Trophoblast cell (in vitro differentiated cells and primary cell): ENCODE results near the gene NPHP4.

Experiments used
- DNase-seq, 2 donors: peaks; one replicate each; pipeline ENCODE4 v3.0.0-alpha.2; 2016
- H2AFZ ChIP-seq: 2 replicates; pipeline ENCODE4 v1.6.1; 2013; ENCODE audit warnings: low read length, moderate library complexity, mild to moderate bottlenecking; ENCODE audit not compliant: insufficient read depth, poor library complexity
- H2AK5ac ChIP-seq: 2 replicates; pipeline ENCODE4 v1.6.1; 2013; ENCODE audit warnings: mild to moderate bottlenecking, low read length
- H2BK120ac ChIP-seq: 2 replicates; pipeline ENCODE4 v1.6.1; 2013; ENCODE audit warnings: low read length, mild to moderate bottlenecking, moderate library complexity; ENCODE audit not compliant: insufficient read depth, poor library complexity
- H2BK12ac ChIP-seq: 2 replicates; pipeline ENCODE4 v1.6.1; 2013; ENCODE audit warnings: mild to moderate bottlenecking, low read length, moderate library complexity
- H2BK5ac ChIP-seq: 2 replicates; pipeline ENCODE4 v1.6.1; 2013; ENCODE audit warnings: low read length, low read depth, moderate library complexity, mild to moderate bottlenecking; ENCODE audit not compliant: poor library complexity
- H3K14ac ChIP-seq: 2 replicates; pipeline ENCODE4 v1.6.1; 2013; ENCODE audit warnings: mild to moderate bottlenecking, low read length
- H3K18ac ChIP-seq: 2 replicates; pipeline ENCODE4 v1.6.1; 2013; ENCODE audit warnings: mild to moderate bottlenecking, low read length
- H3K23ac ChIP-seq: 2 replicates; pipeline ENCODE4 v1.6.1; 2013; ENCODE audit warnings: low read length
- H3K27ac ChIP-seq: 2 replicates; pipeline ENCODE4 v1.5.1; 2013; ENCODE audit warnings: low read depth, mild to moderate bottlenecking, inconsistent platforms, low read length, moderate library complexity
- H3K27me3 ChIP-seq: 2 replicates; pipeline ENCODE4 v1.6.1; 2013; ENCODE audit warnings: inconsistent platforms, mild to moderate bottlenecking, low read length, moderate library complexity; ENCODE audit not compliant: insufficient read depth
- H3K36me3 ChIP-seq, 2 experiments: 1 replicate in 1 of 2; 2 replicates in 1 of 2; pipeline ENCODE4 v1.6.1; 2013; ENCODE audit warnings: low read length in 2 of 2, mild to moderate bottlenecking in 2 of 2, moderate library complexity in 1 of 2; ENCODE audit not compliant: insufficient read depth in 2 of 2, control insufficient read depth in 1 of 2
- H3K4ac ChIP-seq: 2 replicates; pipeline ENCODE4 v1.6.1; 2013; ENCODE audit warnings: low read depth, mild to moderate bottlenecking, low read length, moderate library complexity
- H3K4me1 ChIP-seq, 2 experiments: 1 replicate in 1 of 2; 2 replicates in 1 of 2; pipeline ENCODE4 v1.6.1; 2013; ENCODE audit warnings: low read length in 2 of 2, mild to moderate bottlenecking in 2 of 2, moderate library complexity in 1 of 2; ENCODE audit not compliant: insufficient read depth in 2 of 2, control insufficient read depth in 1 of 2
- H3K4me2 ChIP-seq: 2 replicates; pipeline ENCODE4 v1.6.1; 2013; ENCODE audit warnings: inconsistent platforms, mild to moderate bottlenecking, low read length, moderate library complexity
- H3K4me3 ChIP-seq: 2 replicates; pipeline ENCODE4 v1.5.1; 2013; ENCODE audit warnings: mild to moderate bottlenecking, low read depth, low read length, inconsistent platforms
- H3K79me1 ChIP-seq: one replicate; pipeline ENCODE4 v1.6.1; 2013; ENCODE audit warnings: low read length
- H3K79me2 ChIP-seq: 2 replicates; pipeline ENCODE4 v1.6.1; 2013; ENCODE audit warnings: low read length, mild to moderate bottlenecking; ENCODE audit not compliant: control insufficient read depth, insufficient read depth, poor library complexity
- H3K9ac ChIP-seq: 2 replicates; pipeline ENCODE4 v1.6.1; 2013; ENCODE audit warnings: mild to moderate bottlenecking, low read length
- H3K9me3 ChIP-seq: 2 replicates; pipeline ENCODE4 v1.6.1; 2013; ENCODE audit warnings: low read depth, mild to moderate bottlenecking, control low read depth, inconsistent platforms, low read length; ENCODE audit not compliant: insufficient read depth
- H4K12ac ChIP-seq: 2 replicates; pipeline ENCODE4 v1.6.1; 2013; ENCODE audit warnings: low read depth, mild to moderate bottlenecking, low read length, moderate library complexity
- H4K8ac ChIP-seq: 2 replicates; pipeline ENCODE4 v1.6.1; 2013; ENCODE audit warnings: low read depth, mild to moderate bottlenecking, low read length, moderate library complexity
- H4K91ac ChIP-seq: one replicate; pipeline ENCODE4 v1.6.1; 2013; ENCODE audit warnings: low read depth, mild to moderate bottlenecking, low read length, moderate library complexity
- WGBS: extraction: QIAGEN DNeasy Blood & Tissue Kit; methylation state at CpG from one replicate; pipeline ENCODE4 v1.1.7; 2013; ENCODE audit warnings: missing lambda C conversion rate; ENCODE audit not compliant: insufficient read length, insufficient coverage; ENCODE audit errors: extremely low coverage; 5-methylcytosine and 5-hydroxymethylcytosine counted together

NPHP4 gene

DNA sequence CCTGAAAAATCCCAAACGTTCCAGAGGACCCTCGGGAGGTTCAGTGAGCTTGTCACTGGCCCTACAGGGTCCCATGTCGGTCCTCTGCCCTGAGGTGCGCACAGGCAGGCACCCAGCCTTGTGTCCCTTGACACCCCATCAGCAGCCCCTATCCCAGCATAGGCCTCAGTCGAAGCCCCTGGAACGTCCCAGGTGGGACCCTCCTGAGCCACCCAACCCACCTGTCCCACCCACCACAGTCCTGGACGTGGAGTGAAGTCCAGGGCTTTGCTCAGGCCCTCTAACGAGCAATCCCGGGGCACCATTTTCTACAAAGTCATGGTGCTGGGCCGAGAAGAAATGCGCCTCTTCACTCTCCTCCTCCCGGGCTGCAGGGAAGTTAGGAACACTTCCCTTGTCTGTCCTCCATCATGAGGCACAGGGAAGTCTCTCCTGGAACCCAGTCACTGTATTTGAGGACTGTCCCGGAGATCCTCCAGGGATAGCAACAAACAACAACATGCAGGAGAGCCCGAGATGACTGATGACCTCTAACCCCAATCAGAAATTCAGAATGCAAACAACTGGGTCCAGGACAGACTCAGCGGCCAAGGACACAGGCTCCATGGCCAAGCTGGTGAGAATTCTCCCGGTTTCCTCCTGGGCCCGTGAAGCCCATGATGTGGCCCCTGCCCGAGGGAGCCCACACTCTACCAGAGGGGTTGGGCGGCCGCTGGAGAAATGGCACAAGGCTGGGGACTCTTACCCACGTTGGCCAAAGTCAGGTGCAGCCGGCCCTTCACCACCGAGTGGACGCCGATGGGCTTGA, 105.5 kb downstream of the NPHP4 start:
- H3K18ac ChIP-seq: no peak overlapping the region
- H3K4me3 ChIP-seq: no peak overlapping the region
- H2AFZ ChIP-seq: no peak overlapping the region
- H3K79me2 ChIP-seq: no peaks in the 10 kb centered on the region
- peaks cover 5 to 10% of the 10 kb centered on the region in 2 experiments for H3K4me1 ChIP-seq
- no peak overlapping the region for H3K14ac ChIP-seq
- H4K8ac ChIP-seq: no peak overlapping the region
- H3K9ac ChIP-seq: no peak overlapping the region
- peaks cover 4% of the 10 kb centered on the region for H3K9me3 ChIP-seq
- H2BK120ac ChIP-seq: no peak overlapping the region
- DNase-seq: no peak
- H3K4ac ChIP-seq: no peak overlapping the region
- no peaks in the 10 kb centered on the region for H3K79me1 ChIP-seq
- WGBS: no CpG with 5 or more reads among the region's 25 CpGs
- no peak overlapping the region for H4K91ac ChIP-seq
- no peak overlapping the region for H2BK5ac ChIP-seq
- no peak overlapping the region for H4K12ac ChIP-seq
- no peak overlapping the region for H3K27ac ChIP-seq
- no peak overlapping the region for H2AK5ac ChIP-seq
- no peak overlapping the region for H3K4me2 ChIP-seq
- no peaks in the 10 kb centered on the region for H3K27me3 ChIP-seq
- no peaks in the 10 kb centered on the region for H3K36me3 ChIP-seq
- no peak overlapping the region for H2BK12ac ChIP-seq
- no peak overlapping the region for H3K23ac ChIP-seq

DNA sequence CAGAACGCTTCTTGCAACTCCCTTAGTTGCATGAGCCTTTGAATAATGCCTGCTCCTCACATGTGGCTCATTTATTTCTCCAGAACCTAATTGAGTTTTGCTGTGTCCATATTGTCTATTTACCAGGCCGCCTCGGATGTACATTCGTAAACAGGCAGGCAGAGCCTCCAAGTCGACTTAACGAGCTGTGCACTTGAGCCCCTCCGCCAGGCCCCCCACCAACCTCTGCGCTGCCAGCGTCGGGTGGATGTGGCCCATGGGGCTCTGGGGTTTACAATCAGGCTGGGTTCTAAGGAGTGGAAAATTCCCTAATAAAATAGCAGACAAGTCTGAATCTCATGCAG, 106.1 kb downstream of the NPHP4 start:
- H3K36me3 ChIP-seq: no peaks in the 10 kb centered on the region
- no peak overlapping the region for H2AK5ac ChIP-seq
- H3K14ac ChIP-seq: no peak overlapping the region
- H3K4ac ChIP-seq: no peak overlapping the region
- H3K4me2 ChIP-seq: no peak overlapping the region
- no peaks in the 10 kb centered on the region for H3K79me1 ChIP-seq
- peaks cover 4% of the 10 kb centered on the region for H3K9me3 ChIP-seq
- H2BK5ac ChIP-seq: no peak overlapping the region
- H3K27ac ChIP-seq: no peak overlapping the region
- H4K12ac ChIP-seq: no peak overlapping the region
- peaks cover 5 to 11% of the 10 kb centered on the region in 2 experiments for H3K4me1 ChIP-seq
- H3K18ac ChIP-seq: no peak overlapping the region
- no peak overlapping the region for H3K4me3 ChIP-seq
- no peak overlapping the region for H2BK12ac ChIP-seq
- no peaks in the 10 kb centered on the region for H3K79me2 ChIP-seq
- H2AFZ ChIP-seq: no peak overlapping the region
- H3K9ac ChIP-seq: no peak overlapping the region
- H3K23ac ChIP-seq: no peak overlapping the region
- no peaks in the 10 kb centered on the region for H3K27me3 ChIP-seq
- no peak for DNase-seq
- H4K8ac ChIP-seq: no peak overlapping the region
- H2BK120ac ChIP-seq: no peak overlapping the region
- no peak overlapping the region for H4K91ac ChIP-seq
- no CpG with 5 or more reads among the region's 10 CpGs for WGBS

DNA sequence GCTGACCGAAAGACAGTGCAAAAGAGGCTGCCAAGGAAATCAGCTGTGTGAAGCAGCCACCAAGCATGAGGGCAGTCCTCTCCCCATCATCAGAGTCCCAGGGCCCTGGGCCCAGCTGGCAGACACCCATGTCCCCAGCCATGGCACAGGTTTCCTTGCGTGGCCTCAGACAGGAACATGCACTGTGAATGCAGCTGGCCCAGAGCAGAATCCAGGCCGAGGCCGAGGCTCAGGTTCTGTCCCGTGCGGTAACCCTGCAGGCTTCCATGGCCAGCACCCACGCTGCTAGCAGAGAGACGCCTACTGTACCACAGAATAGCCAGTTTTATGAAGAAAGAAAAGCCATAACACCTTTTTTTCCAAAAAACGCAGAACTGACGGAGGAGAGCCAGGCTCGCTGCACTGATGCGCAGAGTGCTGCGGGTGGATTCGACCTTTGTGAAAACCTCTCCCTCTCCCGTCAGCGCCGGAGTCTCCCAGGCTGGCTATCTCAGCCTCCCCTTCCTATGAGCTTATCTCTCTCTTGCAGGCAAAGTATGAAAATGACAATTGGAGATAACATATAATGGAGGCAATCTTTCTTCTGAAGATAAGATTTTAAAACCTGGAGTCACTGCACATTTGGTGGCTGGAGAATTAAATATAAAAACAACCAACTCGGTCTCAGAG, 106.6 kb downstream of the NPHP4 start:
- H3K79me1 ChIP-seq: no peaks in the 10 kb centered on the region
- no peak overlapping the region for H2BK12ac ChIP-seq
- H4K91ac ChIP-seq: no peak overlapping the region
- H2BK5ac ChIP-seq: no peak overlapping the region
- H3K23ac ChIP-seq: no peak overlapping the region
- H2BK120ac ChIP-seq: no peak overlapping the region
- H3K18ac ChIP-seq: no peak overlapping the region
- H4K8ac ChIP-seq: no peak overlapping the region
- no peak overlapping the region for H3K27ac ChIP-seq
- H2AK5ac ChIP-seq: no peak overlapping the region
- H4K12ac ChIP-seq: no peak overlapping the region
- no CpG with 5 or more reads among the region's 18 CpGs for WGBS
- H3K4me2 ChIP-seq: no peak overlapping the region
- peak in 1 of 2 donors; percentile 2 for DNase-seq
- no peaks in the 10 kb centered on the region for H3K27me3 ChIP-seq
- H3K36me3 ChIP-seq: no peaks in the 10 kb centered on the region
- H3K14ac ChIP-seq: no peak overlapping the region
- H3K79me2 ChIP-seq: no peaks in the 10 kb centered on the region
- peaks cover 5 to 11% of the 10 kb centered on the region in 2 experiments for H3K4me1 ChIP-seq
- no peak overlapping the region for H3K9ac ChIP-seq
- H2AFZ ChIP-seq: no peak overlapping the region
- no peak overlapping the region for H3K4ac ChIP-seq
- H3K9me3 ChIP-seq: peaks cover 4% of the 10 kb centered on the region
- H3K4me3 ChIP-seq: no peak overlapping the region

DNA sequence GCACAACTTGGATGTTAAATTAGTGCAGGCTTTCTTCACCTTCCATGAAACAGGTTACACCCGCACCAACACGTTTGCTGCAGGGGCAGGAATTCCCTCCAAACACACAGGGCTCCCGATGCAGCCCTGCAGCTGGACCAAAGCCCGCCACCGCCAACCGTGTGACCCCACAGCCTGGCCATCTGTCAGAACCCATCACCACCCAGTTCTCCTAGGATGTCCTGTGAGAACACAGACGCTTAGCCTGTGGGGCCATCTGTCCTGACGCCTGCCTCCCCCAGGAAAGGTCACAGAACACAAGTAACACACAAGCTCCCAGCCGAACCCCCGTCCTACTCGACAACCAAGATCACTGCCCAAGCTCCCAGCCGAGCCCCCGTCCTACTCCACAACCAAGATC, 108.1 kb downstream of the NPHP4 start:
- peaks cover 0 to 2% of the 10 kb centered on the region in 2 experiments for H3K4me1 ChIP-seq
- no peak overlapping the region for H2BK12ac ChIP-seq
- H3K18ac ChIP-seq: no peak overlapping the region
- H2BK5ac ChIP-seq: no peak overlapping the region
- no CpG with 5 or more reads among the region's 13 CpGs for WGBS
- no peak overlapping the region for H2AK5ac ChIP-seq
- no peak overlapping the region for H4K8ac ChIP-seq
- peaks cover 0 to 4% of the 10 kb centered on the region in 2 experiments for H3K36me3 ChIP-seq
- no peak overlapping the region for H3K4ac ChIP-seq
- H2BK120ac ChIP-seq: no peak overlapping the region
- no peak overlapping the region for H3K27ac ChIP-seq
- H3K4me2 ChIP-seq: no peak overlapping the region
- H3K9ac ChIP-seq: no peak overlapping the region
- H3K14ac ChIP-seq: no peak overlapping the region
- H3K79me2 ChIP-seq: no peaks in the 10 kb centered on the region
- H4K91ac ChIP-seq: no peak overlapping the region
- no peaks in the 10 kb centered on the region for H3K79me1 ChIP-seq
- H2AFZ ChIP-seq: no peak overlapping the region
- H3K23ac ChIP-seq: no peak overlapping the region
- no peak overlapping the region for H3K4me3 ChIP-seq
- DNase-seq: no peak
- no peak overlapping the region for H4K12ac ChIP-seq
- no peaks in the 10 kb centered on the region for H3K27me3 ChIP-seq
- H3K9me3 ChIP-seq: peaks cover 7% of the 10 kb centered on the region
